Measurements from ENCODE around the gene ETS2.
"Not testable (repeated sequence)": the region's sequence is repeated elsewhere in the genome, so short reads cannot be mapped to it uniquely, and the experiment has no call there.

ETS2 gene

GRCh38 chr21:38839328-38840286 lies 33.9 kb downstream of the ETS2 start:
- peak; percentile 12 to 13 for DNase-seq

GRCh38 chr21:38840456-38841300 lies 34.9 kb downstream of the ETS2 start:
- peak in 1 of 2 donors; percentile 11 for DNase-seq

GRCh38 chr21:38841472-38841871 lies 35.7 kb downstream of the ETS2 start:
- DNase-seq: peak in 1 of 2 donors; percentile 8

DNA sequence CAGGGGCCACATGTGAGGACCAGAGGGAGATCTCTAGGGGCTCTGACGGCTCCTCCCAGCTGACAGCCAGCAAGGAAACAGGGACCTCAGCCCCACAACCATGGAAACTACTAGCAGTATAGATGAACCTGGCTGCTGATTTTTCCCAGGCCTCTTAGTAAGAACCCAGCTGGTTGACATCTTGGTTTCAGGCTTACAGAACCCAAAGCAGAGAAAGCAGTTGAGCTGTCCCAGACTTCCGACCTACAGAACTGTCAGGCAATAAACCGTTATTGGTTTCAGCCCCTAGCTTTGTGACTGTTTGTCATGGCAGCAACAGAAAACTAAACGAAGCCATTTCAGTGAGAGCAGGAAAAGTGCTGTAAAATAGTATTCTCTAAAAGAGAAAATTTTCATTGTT lies 36.4 kb downstream of the ETS2 start:
- DNase-seq: peak in 1 of 2 donors; percentile 4

DNA sequence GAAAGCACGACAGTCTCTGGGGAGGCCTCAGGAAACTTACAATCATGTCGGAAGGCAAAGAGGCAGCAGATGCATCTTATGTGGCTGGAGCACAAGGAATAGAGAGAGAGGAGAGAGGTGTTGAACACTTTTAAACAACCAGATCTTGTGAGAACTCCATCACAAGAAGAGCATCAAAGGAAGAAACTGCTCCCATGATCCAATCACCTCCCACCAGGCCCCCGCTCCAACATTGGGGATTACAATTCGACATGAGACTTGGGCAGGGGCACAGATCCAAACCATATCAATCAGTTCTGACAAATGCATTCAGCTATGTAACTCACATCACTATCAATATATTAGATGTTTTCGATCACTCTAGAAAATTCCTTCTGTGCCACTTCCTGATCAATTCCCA lies 37.6 kb downstream of the ETS2 start:
- peak in 1 of 2 donors; percentile 11 for DNase-seq

GRCh38 chr21:38843806-38844503 lies 38.2 kb downstream of the ETS2 start:
- DNase-seq: no peak

- DNase-seq: not testable (repeated sequence)
Measured at GRCh38 chr21:38845374-38845773, 39.6 kb downstream of the ETS2 start.

DNA sequence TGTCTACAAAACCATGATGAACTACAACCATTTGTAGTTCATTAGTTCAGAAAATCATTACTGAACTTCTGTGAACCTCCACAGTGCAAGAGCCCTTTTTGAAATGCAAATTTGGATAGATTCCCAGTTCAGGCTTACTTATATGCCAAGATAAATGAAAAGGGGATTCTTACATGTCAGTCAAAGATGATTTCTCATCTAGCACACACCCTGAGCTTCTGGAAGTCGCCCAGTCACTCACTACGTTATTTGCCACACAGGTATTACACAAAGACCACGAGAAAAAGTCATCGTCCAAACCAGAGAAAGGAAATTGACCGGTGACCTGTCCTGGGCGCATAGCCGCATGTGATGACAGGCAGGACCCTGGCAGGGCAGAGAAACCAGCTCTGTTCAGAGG lies 41.8 kb downstream of the ETS2 start:
- DNase-seq: no peak

DNA sequence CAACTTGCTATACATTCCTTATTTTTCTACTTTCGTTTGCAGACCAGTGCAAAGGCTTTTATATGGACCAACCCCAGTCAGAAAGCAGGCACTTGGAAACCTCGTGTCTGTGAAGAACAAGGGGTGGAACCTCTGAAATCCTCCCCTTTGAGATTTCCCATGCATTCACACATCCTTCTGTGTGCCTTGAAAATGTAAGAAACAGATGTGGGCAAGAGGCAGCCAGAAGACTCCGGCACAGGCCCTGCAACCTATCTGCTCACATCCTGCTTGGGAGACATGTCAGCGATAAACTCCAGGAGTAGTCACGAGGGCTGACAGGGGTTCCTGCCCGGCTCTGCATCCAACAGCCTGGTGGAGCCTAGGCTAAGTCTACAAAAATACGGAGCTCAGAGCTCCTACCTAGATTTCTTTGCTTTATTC lies 42.5 kb downstream of the ETS2 start:
- peak in 1 of 2 donors; percentile 5 for DNase-seq

- no peak for DNase-seq
Measured at GRCh38 chr21:38849776-38850175, 44.0 kb downstream of the ETS2 start.

DNA sequence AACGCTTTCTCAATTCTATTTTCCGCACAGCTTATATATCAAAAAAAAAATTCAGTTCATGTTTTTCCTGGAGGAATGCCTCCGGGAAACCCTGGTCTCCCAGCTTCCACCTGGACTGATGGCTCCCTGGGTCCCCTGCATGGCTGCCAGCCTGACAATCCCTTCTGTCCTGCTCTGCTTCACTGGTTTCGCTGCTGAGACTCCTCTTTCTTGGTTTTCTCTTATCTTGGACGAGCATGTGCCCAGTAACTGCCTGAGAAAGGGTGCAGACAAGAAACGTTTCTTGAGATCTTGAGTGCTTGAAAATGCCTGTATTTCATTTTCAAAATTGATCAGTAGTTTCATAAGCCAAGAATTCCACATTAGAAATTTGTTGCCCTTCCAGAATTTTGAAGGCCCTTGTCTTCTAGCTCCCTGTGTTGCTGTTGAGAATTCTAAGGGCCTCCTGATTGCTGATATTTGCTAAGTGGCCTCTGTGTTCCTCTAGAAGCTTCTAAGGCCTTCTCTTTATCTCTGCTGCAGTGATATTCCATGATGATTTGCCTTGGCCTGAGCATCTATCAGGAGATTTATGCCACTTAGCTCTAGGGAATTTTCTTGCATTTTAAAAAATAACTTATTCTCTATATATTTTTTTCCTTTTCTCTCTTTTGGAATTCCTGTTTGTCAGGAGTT lies 44.7 kb downstream of the ETS2 start:
- no peak for DNase-seq

DNA sequence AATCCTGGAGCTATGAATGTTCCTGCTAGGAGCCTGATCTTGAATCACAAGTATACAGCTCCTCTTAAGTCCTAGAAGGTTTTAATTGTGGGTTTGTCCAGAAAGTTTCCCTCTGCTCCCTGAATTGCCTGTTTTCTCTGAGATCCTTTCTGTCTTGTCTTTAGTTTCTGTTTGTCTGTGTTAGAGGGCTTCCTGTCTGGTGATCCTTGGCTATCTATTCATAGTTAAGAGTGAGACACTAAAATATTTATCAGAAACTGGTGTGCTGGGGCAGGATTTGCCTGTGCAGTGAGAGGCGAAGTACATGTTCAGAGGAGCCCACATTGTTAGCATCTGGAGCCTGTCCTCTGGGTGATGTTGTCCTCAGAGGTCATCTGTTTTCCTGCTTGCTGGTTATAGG lies 45.4 kb downstream of the ETS2 start:
- DNase-seq: no peak

DNA sequence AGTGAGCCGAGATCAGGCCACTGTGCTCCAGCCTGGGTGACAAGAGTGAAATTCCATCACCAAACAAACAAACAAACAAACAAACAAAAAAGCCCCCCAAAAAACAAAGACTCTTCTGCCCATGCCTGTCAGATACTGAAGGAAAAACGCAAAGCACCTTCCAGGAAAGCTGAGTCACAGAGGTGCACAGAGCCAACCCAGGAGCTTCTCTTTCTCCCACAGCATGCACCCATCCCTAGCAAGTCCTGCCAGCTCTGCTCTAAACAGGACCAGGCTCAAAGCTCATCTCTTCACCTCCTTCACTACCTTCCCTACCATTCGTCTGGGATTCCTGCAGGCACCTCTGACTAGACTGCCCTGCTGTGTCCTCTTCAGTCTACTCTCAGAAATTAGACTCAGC lies 46.5 kb downstream of the ETS2 start:
- DNase-seq: no peak

DNA sequence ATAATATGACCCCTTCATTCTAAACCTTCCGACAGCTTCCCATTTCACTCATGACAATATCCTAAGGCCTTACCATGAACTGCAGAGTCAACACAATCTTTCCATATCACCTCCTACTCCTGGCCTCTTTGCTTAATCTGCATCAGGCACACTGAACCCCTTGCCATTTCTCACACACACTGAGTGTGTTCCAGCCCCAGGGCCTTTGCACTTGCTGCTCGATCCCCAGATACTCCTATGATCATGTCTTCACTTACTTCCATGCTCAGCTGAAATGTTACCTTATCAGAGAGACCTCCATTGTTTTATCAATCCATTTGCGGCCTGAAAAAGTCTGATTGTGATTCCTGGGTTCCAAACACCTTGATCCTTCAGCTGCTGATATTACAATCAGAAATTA lies 47.0 kb downstream of the ETS2 start:
- no peak for DNase-seq

GRCh38 chr21:38853421-38853919 lies 47.7 kb downstream of the ETS2 start:
- no peak for DNase-seq

DNA sequence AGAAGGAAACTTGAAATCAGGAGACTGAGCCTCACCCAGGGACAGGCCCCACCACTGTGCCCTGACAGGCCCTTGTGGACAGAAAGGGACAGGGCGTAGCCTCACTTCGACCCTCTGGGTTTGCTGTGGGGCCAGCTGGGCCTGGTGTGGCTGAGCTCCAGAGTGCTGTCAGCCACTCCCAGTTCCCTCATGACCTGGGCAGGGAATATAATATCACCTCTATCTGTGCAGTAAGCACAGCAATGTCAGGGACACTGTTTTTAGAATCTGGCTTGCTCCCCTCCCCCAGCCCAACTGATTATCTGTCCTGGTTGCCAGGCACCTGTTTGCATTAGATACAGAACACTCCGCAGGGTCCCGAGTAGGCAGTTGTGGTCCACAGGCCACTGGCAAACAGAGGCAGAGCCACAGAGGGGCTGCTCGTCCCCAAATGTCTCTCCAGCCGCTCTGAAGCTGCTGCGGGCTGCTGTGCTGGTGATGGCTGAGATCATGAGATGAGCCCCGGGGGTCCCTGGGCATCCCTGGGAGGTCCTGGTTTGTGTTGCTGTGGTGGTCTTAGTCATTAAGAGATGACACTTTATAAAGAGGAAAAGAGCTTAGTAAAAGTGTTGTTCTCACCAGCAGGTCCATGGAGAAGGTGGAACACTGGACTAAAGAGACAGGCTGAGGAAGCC lies 51.6 kb downstream of the ETS2 start:
- no peak for DNase-seq

GRCh38 chr21:38858026-38858811 lies 52.5 kb downstream of the ETS2 start:
- no peak for DNase-seq

DNA sequence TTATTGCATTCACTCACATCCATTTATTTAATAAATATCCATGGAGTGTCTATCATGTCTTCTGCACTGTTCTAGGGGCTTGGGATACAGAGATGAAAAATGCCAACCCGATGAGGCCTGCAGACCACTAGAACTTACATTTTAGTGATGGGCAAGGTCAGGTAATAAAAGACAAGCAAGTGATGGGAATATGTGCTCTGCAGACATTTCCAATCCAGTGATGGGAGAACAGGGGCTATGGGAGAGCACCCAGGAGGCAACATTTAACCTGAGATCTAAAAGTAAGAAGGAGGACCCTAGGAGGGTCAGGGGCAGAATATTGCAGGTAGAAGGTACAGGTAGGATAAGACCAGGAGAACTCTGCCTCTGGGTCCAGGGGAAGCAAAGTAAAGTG lies 53.1 kb downstream of the ETS2 start:
- no peak for DNase-seq

- DNase-seq: no peak
Measured at GRCh38 chr21:38859852-38860251, 54.1 kb downstream of the ETS2 start.

- DNase-seq: no peak
Measured at GRCh38 chr21:38861056-38861455, 55.3 kb downstream of the ETS2 start.
